ENCODE data around the gene POLR3B.

- TF ChIP-seq CTCF (IDR thresholded peaks at IDR 0.05): no peak
- TF ChIP-seq POLR2A (IDR thresholded peaks at IDR 0.05): no peak
Observed at GRCh38 chr12:106409878-106410277, 52.3 kb downstream of the POLR3B start.
